Suprapubic skin (tissue), 4 donors: Measurements from ENCODE around the gene TXNL4B.

Experiments used
- EP300 ChIP-seq: sonication (generic); formaldehyde crosslinking; IDR thresholded peaks from one replicate; pipeline ENCODE4 v1.6.1; 2017; ENCODE audit warnings: antibody characterized with exemption
- POLR2A ChIP-seq, 2 donors: fragments of 450-650 bp; IDR thresholded peaks; one replicate each; pipeline ENCODE4 v1.6.1; 2017; ENCODE audit warnings: antibody characterized with exemption in 2 of 2, mild to moderate bottlenecking in 2 of 2, moderate library complexity in 2 of 2
- POLR2AphosphoS5 ChIP-seq, 3 donors: sonication (generic); formaldehyde crosslinking; IDR thresholded peaks; one replicate each; pipeline ENCODE4 v1.6.1; 2017; ENCODE audit warnings: antibody characterized with exemption in 3 of 3
- TF ChIP-seq, protein P1 (sequence below), 2 donors: fragments of 200-600 bp in 1 of 2; fragments of 450-650 bp in 1 of 2; sonication (generic) in 1 of 2; IDR thresholded peaks; one replicate each; pipeline ENCODE4 v1.5.1; 2016 to 2019; ENCODE audit warnings: antibody characterized with exemption in 2 of 2, mild to moderate bottlenecking in 1 of 2, moderate library complexity in 1 of 2

DNA sequence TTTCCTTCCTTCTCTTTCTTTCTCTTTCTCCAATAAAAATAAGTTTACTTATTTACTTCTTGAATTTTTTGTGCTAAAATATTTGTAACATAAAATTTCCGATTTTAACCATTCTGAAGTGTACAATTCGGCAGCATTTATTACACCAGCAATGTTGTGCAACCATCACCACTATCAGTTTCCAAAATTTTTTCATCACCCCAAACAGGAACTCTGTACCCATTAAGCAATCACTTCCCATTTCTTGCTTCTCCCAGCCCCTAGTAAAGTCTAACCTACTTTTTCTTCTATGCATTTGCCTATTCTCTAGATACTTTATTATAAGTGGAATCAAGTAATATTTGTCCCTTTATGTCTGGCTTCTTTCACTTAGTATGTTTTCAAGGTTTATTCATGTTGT is 41.6 kb downstream of the TXNL4B start:
- TF ChIP-seq POLR2A (IDR thresholded peaks at IDR 0.05) (no peak), POLR2AphosphoS5 (IDR thresholded peaks at IDR 0.05) (no peak), EP300 (no peak)
- TF ChIP-seq, protein P1, sequence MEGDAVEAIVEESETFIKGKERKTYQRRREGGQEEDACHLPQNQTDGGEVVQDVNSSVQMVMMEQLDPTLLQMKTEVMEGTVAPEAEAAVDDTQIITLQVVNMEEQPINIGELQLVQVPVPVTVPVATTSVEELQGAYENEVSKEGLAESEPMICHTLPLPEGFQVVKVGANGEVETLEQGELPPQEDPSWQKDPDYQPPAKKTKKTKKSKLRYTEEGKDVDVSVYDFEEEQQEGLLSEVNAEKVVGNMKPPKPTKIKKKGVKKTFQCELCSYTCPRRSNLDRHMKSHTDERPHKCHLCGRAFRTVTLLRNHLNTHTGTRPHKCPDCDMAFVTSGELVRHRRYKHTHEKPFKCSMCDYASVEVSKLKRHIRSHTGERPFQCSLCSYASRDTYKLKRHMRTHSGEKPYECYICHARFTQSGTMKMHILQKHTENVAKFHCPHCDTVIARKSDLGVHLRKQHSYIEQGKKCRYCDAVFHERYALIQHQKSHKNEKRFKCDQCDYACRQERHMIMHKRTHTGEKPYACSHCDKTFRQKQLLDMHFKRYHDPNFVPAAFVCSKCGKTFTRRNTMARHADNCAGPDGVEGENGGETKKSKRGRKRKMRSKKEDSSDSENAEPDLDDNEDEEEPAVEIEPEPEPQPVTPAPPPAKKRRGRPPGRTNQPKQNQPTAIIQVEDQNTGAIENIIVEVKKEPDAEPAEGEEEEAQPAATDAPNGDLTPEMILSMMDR (IDR thresholded peaks at IDR 0.05), result no peak
